Stomach smooth muscle (tissue), 2 donors: Measurements from ENCODE around the gene SLC4A3.

Experiments used
- H3K27ac ChIP-seq: one replicate; pipeline ENCODE4 v1.7.0; 2013; ENCODE audit warnings: mild to moderate bottlenecking, low read length, inconsistent platforms
- H3K27me3 ChIP-seq, 2 donors: one replicate each; pipeline ENCODE4 v1.7.0; 2013; ENCODE audit warnings: low read length in 2 of 2; ENCODE audit not compliant: insufficient read depth in 2 of 2, control insufficient read depth in 1 of 2
- H3K36me3 ChIP-seq, 2 donors: one replicate each; pipeline ENCODE4 v1.7.0; 2013; ENCODE audit warnings: low read length in 2 of 2; ENCODE audit not compliant: control insufficient read depth in 2 of 2, insufficient read depth in 2 of 2
- H3K4me1 ChIP-seq: one replicate; pipeline ENCODE4 v1.7.0; 2013; ENCODE audit warnings: low read length; ENCODE audit not compliant: control insufficient read depth, insufficient read depth
- H3K4me3 ChIP-seq, 2 donors: one replicate each; pipeline ENCODE4 v1.7.0; 2013; ENCODE audit warnings: low read length in 2 of 2
- H3K9ac ChIP-seq, 2 donors: one replicate each; pipeline ENCODE4 v1.7.0; 2013; ENCODE audit warnings: low read length in 2 of 2, mild to moderate bottlenecking in 1 of 2
- H3K9me3 ChIP-seq, 2 donors: one replicate each; pipeline ENCODE4 v1.7.0; 2013; ENCODE audit warnings: low read length in 2 of 2; ENCODE audit not compliant: control insufficient read depth in 2 of 2
- donor health status: healthy.
- donor health status: Pancreatic carcinoma.

The SLC4A3 gene

GRCh38 chr2:219626540-219626939 lies 890 bp upstream of the SLC4A3 start:
- Histone ChIP-seq H3K4me1 (peaks cover 13% of the 10 kb centered on the region), H3K4me3 (no peak overlapping the region), H3K27me3 (no peaks in the 10 kb centered on the region), H3K9ac (no peak overlapping the region), H3K9me3 (no peaks in the 10 kb centered on the region), H3K27ac (no peak overlapping the region), H3K36me3 (no peaks in the 10 kb centered on the region)

- Histone ChIP-seq H3K27ac (no peak overlapping the region), H3K9ac (no peak overlapping the region), H3K4me3 (peak overlapping the region in 1 of 2 donors; percentile 66)
Measured at GRCh38 chr2:219628235-219628985, 980 bp downstream of the SLC4A3 start.

GRCh38 chr2:219628986-219629901 lies 1.8 kb downstream of the SLC4A3 start:
- H3K9ac ChIP-seq = no peak overlapping the region
- no peaks in the 10 kb centered on the region for H3K9me3 ChIP-seq
- no peaks in the 10 kb centered on the region for H3K27me3 ChIP-seq
- H3K36me3 ChIP-seq = no peaks in the 10 kb centered on the region
- no peak overlapping the region for H3K4me3 ChIP-seq
- H3K4me1 ChIP-seq = peaks cover 13% of the 10 kb centered on the region
- no peak overlapping the region for H3K27ac ChIP-seq

More at GRCh38 chr2:219628235-219628985, 980 bp downstream of the SLC4A3 start:
- Histone ChIP-seq H3K27me3 (no peaks in the 10 kb centered on the region), H3K36me3 (no peaks in the 10 kb centered on the region), H3K4me1 (peaks cover 13% of the 10 kb centered on the region), H3K9me3 (no peaks in the 10 kb centered on the region)

GRCh38 chr2:219629976-219630695 lies 2.7 kb downstream of the SLC4A3 start:
- Histone ChIP-seq H3K27ac (no peak overlapping the region), H3K4me1 (peaks cover 13% of the 10 kb centered on the region), H3K9ac (no peak overlapping the region), H3K4me3 (no peak overlapping the region), H3K9me3 (no peaks in the 10 kb centered on the region), H3K36me3 (no peaks in the 10 kb centered on the region), H3K27me3 (no peaks in the 10 kb centered on the region)

- H3K4me3 ChIP-seq = no peak overlapping the region
Measured at GRCh38 chr2:219630770-219631405, 3.5 kb downstream of the SLC4A3 start.

GRCh38 chr2:219631406-219631891 lies 4.0 kb downstream of the SLC4A3 start:
- Histone ChIP-seq H3K36me3 (no peaks in the 10 kb centered on the region), H3K9ac (no peak overlapping the region), H3K4me3 (no peak overlapping the region), H3K27ac (no peak overlapping the region), H3K27me3 (no peaks in the 10 kb centered on the region), H3K9me3 (no peaks in the 10 kb centered on the region), H3K4me1 (peaks cover 13% of the 10 kb centered on the region)

More at GRCh38 chr2:219630770-219631405, 3.5 kb downstream of the SLC4A3 start:
- Histone ChIP-seq H3K9ac (no peak overlapping the region), H3K27me3 (no peaks in the 10 kb centered on the region), H3K27ac (no peak overlapping the region), H3K4me1 (peaks cover 13% of the 10 kb centered on the region), H3K9me3 (no peaks in the 10 kb centered on the region), H3K36me3 (no peaks in the 10 kb centered on the region)

GRCh38 chr2:219631904-219632759 lies 4.7 kb downstream of the SLC4A3 start:
- Histone ChIP-seq H3K27ac (no peak overlapping the region), H3K4me1 (peaks cover 11% of the 10 kb centered on the region), H3K9ac (no peak overlapping the region)

GRCh38 chr2:219632760-219633105 lies 5.3 kb downstream of the SLC4A3 start:
- Histone ChIP-seq H3K36me3 (no peaks in the 10 kb centered on the region), H3K27ac (no peak overlapping the region), H3K4me3 (no peak overlapping the region), H3K27me3 (no peaks in the 10 kb centered on the region), H3K9me3 (no peaks in the 10 kb centered on the region), H3K9ac (no peak overlapping the region), H3K4me1 (peaks cover 8% of the 10 kb centered on the region)

More at GRCh38 chr2:219631904-219632759, 4.7 kb downstream of the SLC4A3 start:
- Histone ChIP-seq H3K9me3 (no peaks in the 10 kb centered on the region), H3K27me3 (no peaks in the 10 kb centered on the region), H3K36me3 (no peaks in the 10 kb centered on the region), H3K4me3 (no peak overlapping the region)

GRCh38 chr2:219633276-219634065 lies 6.0 kb downstream of the SLC4A3 start:
- Histone ChIP-seq H3K36me3 (no peaks in the 10 kb centered on the region), H3K9ac (no peak overlapping the region), H3K9me3 (no peaks in the 10 kb centered on the region), H3K4me1 (peaks cover 2% of the 10 kb centered on the region), H3K4me3 (no peak overlapping the region), H3K27ac (no peak overlapping the region), H3K27me3 (no peaks in the 10 kb centered on the region)
